ENCODE measurements around the gene COL5A2.

DNA sequence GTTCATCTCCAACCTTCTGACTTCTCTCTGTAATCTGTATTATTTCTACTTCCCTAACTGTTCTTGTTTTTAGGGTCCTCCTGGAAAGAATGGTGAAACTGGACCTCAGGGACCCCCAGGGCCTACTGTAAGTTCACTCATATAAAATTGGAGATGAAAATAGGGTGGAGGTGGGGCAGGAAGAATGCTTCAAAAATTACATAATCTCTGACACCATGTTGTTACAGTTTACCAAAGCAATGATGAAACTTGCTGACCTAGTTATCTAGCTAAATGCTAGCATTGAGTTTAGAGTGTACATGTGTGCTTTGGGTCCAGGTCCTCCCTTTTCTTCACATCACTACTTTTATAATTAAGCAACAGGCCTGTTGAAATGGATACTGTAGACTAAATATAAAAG is 182.3 kb downstream of the COL5A2 start:
- TF ChIP-seq, protein P1, sequence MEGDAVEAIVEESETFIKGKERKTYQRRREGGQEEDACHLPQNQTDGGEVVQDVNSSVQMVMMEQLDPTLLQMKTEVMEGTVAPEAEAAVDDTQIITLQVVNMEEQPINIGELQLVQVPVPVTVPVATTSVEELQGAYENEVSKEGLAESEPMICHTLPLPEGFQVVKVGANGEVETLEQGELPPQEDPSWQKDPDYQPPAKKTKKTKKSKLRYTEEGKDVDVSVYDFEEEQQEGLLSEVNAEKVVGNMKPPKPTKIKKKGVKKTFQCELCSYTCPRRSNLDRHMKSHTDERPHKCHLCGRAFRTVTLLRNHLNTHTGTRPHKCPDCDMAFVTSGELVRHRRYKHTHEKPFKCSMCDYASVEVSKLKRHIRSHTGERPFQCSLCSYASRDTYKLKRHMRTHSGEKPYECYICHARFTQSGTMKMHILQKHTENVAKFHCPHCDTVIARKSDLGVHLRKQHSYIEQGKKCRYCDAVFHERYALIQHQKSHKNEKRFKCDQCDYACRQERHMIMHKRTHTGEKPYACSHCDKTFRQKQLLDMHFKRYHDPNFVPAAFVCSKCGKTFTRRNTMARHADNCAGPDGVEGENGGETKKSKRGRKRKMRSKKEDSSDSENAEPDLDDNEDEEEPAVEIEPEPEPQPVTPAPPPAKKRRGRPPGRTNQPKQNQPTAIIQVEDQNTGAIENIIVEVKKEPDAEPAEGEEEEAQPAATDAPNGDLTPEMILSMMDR (conservative IDR thresholded peaks at IDR 0.05 in 1 of 2, IDR thresholded peaks at IDR 0.05 in 1 of 2; ENCODE audit: extremely low read depth in 1 of 2, insufficient read depth in 1 of 2, low read depth in 1 of 2, low read length in 2 of 2) = no peak
- TF ChIP-seq EZH2 (IDR thresholded peaks at IDR 0.05; ENCODE audit: borderline replicate concordance, low read length) = no peak
